K562 (cell line): ENCODE results near the gene MAPK4. TPM values are rescaled to one million over a fixed set of nuclear protein-coding genes. Genes with fewer than 3 reads are reported as not detected.
A peak's percentile ranks its signal among the peaks of the same experiment; 100 is the strongest.
"Not testable (repeated sequence)": the region's sequence is repeated elsewhere in the genome, so short reads cannot be mapped to it uniquely, and the experiment has no call there.

Source experiments
- ATAC-seq: fragments of 200-7000 bp; cut with Tn5 transposase; 3 replicates; pipeline ENCODE4 v1.9.1; 2020; ENCODE audit warnings: moderate library complexity
- BruUV-seq: library from RNA; stranded (reverse); fragments of 400-500 nt; replicated peaks from 2 replicates; lab custom pipeline; 2021; lab: Mats Ljungman, UMichigan
- CTCF ChIA-PET: fragments of 300-600 bp; formaldehyde crosslinking; extraction: SDS; loops from one replicate; lab custom pipeline; 2021; ENCODE audit warnings: low intra/inter-chr PET ratio; lab: Yijun Ruan, JAX
- POLR2A ChIA-PET: fragments of 300-600, 350-650 bp; sonication (Branson Sonifier 250); formaldehyde crosslinking; extraction: SDS; loops from one replicate; lab custom pipeline; 2021; ENCODE audit warnings: antibody characterized with exemption, inconsistent platforms; lab: Yijun Ruan, JAX
- DNase-seq, 4 experiments: peaks; one replicate each; pipeline versions ENCODE4 v3.0.0 to v3.0.0-alpha.2; 2011 to 2018; ENCODE audit warnings: low spot score in 3 of 4, mixed read lengths in 3 of 4; ENCODE audit errors: extremely low read depth in 1 of 4
- FAIRE-seq: peaks from 2 replicates; lab custom pipeline; 2011; peaks lifted over from hg19 to GRCh38; lab: Jason Lieb, UNC
- H2AFZ ChIP-seq: 2 replicates; pipeline ENCODE4 v1.6.0; 2011; ENCODE audit warnings: low read depth, low read length, control low read depth, inconsistent platforms
- H3K27ac ChIP-seq: fragments of 200-600 bp; 3 replicates; pipeline ENCODE4 v1.8.0; 2011; ENCODE audit warnings: low read depth, mild to moderate bottlenecking, control low read depth, inconsistent platforms, low read length, moderate library complexity, mixed read lengths; ENCODE audit errors: extremely low read depth
- H3K27me3 ChIP-seq, 2 experiments: fragments of 300-600 bp in 1 of 2; 2 replicates in 1 of 2; 3 replicates in 1 of 2; pipeline versions ENCODE4 v1.6.0 to v1.8.0; 2011; ENCODE audit warnings: inconsistent platforms in 2 of 2, low read length in 2 of 2, mild to moderate bottlenecking in 1 of 2, mixed read lengths in 1 of 2, moderate library complexity in 1 of 2; ENCODE audit not compliant: control insufficient read depth in 2 of 2, insufficient read depth in 2 of 2
- H3K36me3 ChIP-seq: fragments of 300-600 bp; 3 replicates; pipeline ENCODE4 v1.8.0; 2011; ENCODE audit warnings: mild to moderate bottlenecking, low read length, inconsistent platforms; ENCODE audit not compliant: control insufficient read depth, insufficient read depth
- H3K4me1 ChIP-seq, 2 experiments: fragments of 200-600 bp in 1 of 2; replicated peaks in 1 of 2; 2 replicates in 1 of 2; 3 replicates in 1 of 2; pipeline versions ENCODE4 v1.5.1 to v1.8.0; 2011; ENCODE audit warnings: inconsistent platforms in 2 of 2, low read length in 2 of 2, mild to moderate bottlenecking in 1 of 2, mixed read lengths in 1 of 2, moderate library complexity in 1 of 2; ENCODE audit not compliant: control insufficient read depth in 2 of 2, insufficient read depth in 2 of 2
- H3K4me2 ChIP-seq: 2 replicates; pipeline ENCODE4 v1.6.1; 2011; ENCODE audit warnings: low read length, control low read depth, inconsistent platforms, mixed read lengths; ENCODE audit not compliant: insufficient read depth
- H3K4me3 ChIP-seq: fragments of 200-600 bp; sonication (generic), shearing (Covaris generic); 2 replicates; pipeline ENCODE4 v1.5.1; 2016; ENCODE audit warnings: control low read depth, inconsistent platforms
- H3K79me2 ChIP-seq: fragments of 200-600 bp; 3 replicates; pipeline ENCODE4 v1.8.0; 2011; ENCODE audit warnings: low read length, inconsistent platforms; ENCODE audit not compliant: control insufficient read depth, insufficient read depth
- H3K9ac ChIP-seq, 2 experiments: 2 replicates each; pipeline versions ENCODE4 v1.6.0 to v1.6.1; 2011; ENCODE audit warnings: low read depth in 2 of 2, low read length in 2 of 2, control low read depth in 1 of 2, inconsistent platforms in 1 of 2, mild to moderate bottlenecking in 1 of 2, mixed read lengths in 1 of 2; ENCODE audit not compliant: insufficient read depth in 1 of 2
- H3K9me1 ChIP-seq: one replicate; pipeline ENCODE4 v1.6.0; 2011; ENCODE audit warnings: inconsistent platforms, mild to moderate bottlenecking, low read length, moderate library complexity; ENCODE audit not compliant: control insufficient read depth, insufficient read depth
- H3K9me3 ChIP-seq: replicated peaks from 2 replicates; pipeline ENCODE4 v1.5.1; 2011; ENCODE audit warnings: low read depth, low read length, inconsistent platforms; ENCODE audit not compliant: control insufficient read depth, insufficient read depth
- H4K20me1 ChIP-seq: replicated peaks from 2 replicates; pipeline ENCODE4 v1.6.1; 2011; ENCODE audit warnings: low read length, inconsistent platforms, mixed read lengths; ENCODE audit not compliant: control insufficient read depth, insufficient read depth
- ELF4 ChIP-seq: fragments of 450-650 bp; formaldehyde crosslinking; IDR thresholded peaks from 2 replicates; pipeline ENCODE4 v1.4.0; 2022; ENCODE audit warnings: missing genetic modification characterization
- RBM25 ChIP-seq: fragments of 200-400 bp; formaldehyde crosslinking; IDR thresholded peaks from 2 replicates; pipeline ENCODE4 v1.6.1; 2018; ENCODE audit warnings: low read length, low read depth, moderate library complexity; ENCODE audit not compliant: severe bottlenecking
- WGBS: fragments of 100-300 bp; shearing (Covaris generic); methylation state at CpG from one replicate; pipeline ENCODE4 v1.1.6; 2016; ENCODE audit warnings: low coverage, mixed read lengths; ENCODE audit not compliant: insufficient coverage; ENCODE audit errors: missing lambda C conversion rate; 5-methylcytosine and 5-hydroxymethylcytosine counted together
- in situ Hi-C: fragments of 300-500 bp; cut with MboI; formaldehyde crosslinking; loops from 4 replicates; pipeline ENCODE4 v1.15.0; 2018; ENCODE audit warnings: inconsistent platforms, mixed read lengths
- intact Hi-C: fragments of 100-400 bp; cut with micrococcal nuclease; formaldehyde crosslinking; loops from 2 replicates; pipeline ENCODE4 v1.14.2; 2022
- polyA plus RNA-seq, 8 experiments: library from polyadenylated mRNA; depleted of rRNA in 4 of 8; stranded (reverse) in 5 of 8; unstranded in 3 of 8; fragments of >200 nt; fragmentation: Nextera tagmentation in 2 of 8; fragmentation: Illumina TruSeq in 1 of 8; extraction: Ambion mirVana in 2 of 8; extraction: Trizol in 1 of 8; gene quantifications; 2 replicates each; pipeline versions ENCODE4 v1.2.1 to v1.2.3, GENCODE V29; 2011 to 2014; ENCODE audit warnings: inconsistent platforms in 1 of 8, missing spikeins in 1 of 8
- total RNA-seq, 7 experiments: library from RNA; depleted of rRNA in 6 of 7; stranded (reverse); fragments of >200 nt in 6 of 7; fragmentation: Illumina TruSeq in 2 of 7; extraction: Trizol in 2 of 7; gene quantifications; 2 replicates each; pipeline versions ENCODE4 v1.2.1 to v1.2.3, GENCODE V29; 2011 to 2021; ENCODE audit warnings: low replicate concordance in 1 of 7
- TF ChIP-seq, protein P1 (sequence below), 2 experiments: fragments of 200-800 bp in 1 of 2; sonication (Bioruptor generic) in 1 of 2; sonication (generic) in 1 of 2; formaldehyde crosslinking in 1 of 2; IDR thresholded peaks in 1 of 2; conservative IDR thresholded peaks in 1 of 2; 2 replicates each; pipeline versions ENCODE4 v1.5.0 to v1.6.1; 2016 to 2020; ENCODE audit warnings: missing compliant biosample characterization in 1 of 2, missing genetic modification characterization in 1 of 2, missing genetic modification reagents in 1 of 2

MAPK4 gene
- total and polyA plus RNA-seq, 9 of the 15 experiments (the other 6 are each of a cell fraction or from before 2014, with no cell fraction given): not detected

DNA sequence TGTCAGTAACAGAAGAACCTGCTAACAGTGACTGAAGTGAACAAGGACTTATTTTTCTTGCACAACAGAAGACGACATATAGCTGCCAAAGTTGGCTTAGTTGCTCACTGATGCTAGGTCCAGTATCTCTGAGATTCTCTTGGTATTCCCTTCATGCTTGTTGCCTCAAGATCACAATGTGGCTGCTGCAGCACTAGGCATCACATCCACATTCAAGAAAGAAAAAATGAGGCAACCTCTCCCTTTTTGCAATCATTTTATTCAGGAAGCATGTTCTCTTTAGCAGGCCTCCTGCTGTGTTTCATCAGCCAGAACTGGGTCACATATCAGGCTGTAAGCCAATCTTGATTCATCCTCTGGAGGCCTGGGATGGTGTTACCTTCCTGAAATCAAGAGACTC is 11.7 kb upstream of the MAPK4 start:
- no TSS peak for BruUV-seq
- H3K27me3 ChIP-seq: peaks cover 0 to 16% of the 10 kb centered on the region in 2 experiments; a peak in 3 of 5 replicates
- ATAC-seq (no peak), FAIRE-seq (no peak), DNase-seq (no peak)
- TF ChIP-seq RBM25 (peak; percentile 88), ELF4 (CRISPR knock-in tag) (no peak)
- TF ChIP-seq, protein P1, sequence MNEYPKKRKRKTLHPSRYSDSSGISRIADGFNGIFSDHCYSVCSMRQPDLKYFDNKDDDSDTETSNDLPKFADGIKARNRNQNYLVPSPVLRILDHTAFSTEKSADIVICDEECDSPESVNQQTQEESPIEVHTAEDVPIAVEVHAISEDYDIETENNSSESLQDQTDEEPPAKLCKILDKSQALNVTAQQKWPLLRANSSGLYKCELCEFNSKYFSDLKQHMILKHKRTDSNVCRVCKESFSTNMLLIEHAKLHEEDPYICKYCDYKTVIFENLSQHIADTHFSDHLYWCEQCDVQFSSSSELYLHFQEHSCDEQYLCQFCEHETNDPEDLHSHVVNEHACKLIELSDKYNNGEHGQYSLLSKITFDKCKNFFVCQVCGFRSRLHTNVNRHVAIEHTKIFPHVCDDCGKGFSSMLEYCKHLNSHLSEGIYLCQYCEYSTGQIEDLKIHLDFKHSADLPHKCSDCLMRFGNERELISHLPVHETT (CRISPR knock-in tag; conservative IDR thresholded peaks at IDR 0.05 in 1 of 2, IDR thresholded peaks at IDR 0.05 in 1 of 2): no peak
- POLR2A ChIA-PET: no interaction called here
- in situ Hi-C loops: no loop called here
- no peak overlapping the region for H3K27ac ChIP-seq
- no peak overlapping the region for H3K9ac ChIP-seq
- no peaks in the 10 kb centered on the region for H3K4me1 ChIP-seq
- WGBS: 0% methylated on average over 1 of the region's 1 CpG
- no peak overlapping the region for H3K4me2 ChIP-seq
- H3K4me3 ChIP-seq: no peak overlapping the region
- no peaks in the 10 kb centered on the region for H3K9me1 ChIP-seq
- CTCF ChIA-PET: no interaction called here
- H3K36me3 ChIP-seq: no peaks in the 10 kb centered on the region
- no peaks in the 10 kb centered on the region for H4K20me1 ChIP-seq
- no peaks in the 10 kb centered on the region for H3K9me3 ChIP-seq
- H2AFZ ChIP-seq: no peak overlapping the region
- H3K79me2 ChIP-seq: no peaks in the 10 kb centered on the region
- intact Hi-C loops: no loop called here

DNA sequence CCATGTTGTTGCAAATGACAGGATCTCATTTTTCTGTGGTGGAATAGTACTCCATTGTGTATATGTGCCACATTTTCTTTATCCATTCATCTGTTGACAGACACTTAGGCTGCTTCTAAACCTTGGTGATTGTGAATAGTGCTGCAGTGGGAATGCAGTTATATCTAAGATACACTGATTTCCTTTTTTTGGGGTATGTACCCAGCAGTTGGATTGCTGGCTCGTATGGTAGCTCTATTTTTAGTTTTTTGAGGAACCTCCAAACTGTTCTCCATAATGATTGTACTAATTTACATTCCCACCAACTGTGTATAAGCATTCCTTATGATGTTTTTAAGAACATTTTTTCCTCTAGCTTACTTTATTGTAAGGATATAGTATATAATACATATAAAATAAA is 8.2 kb upstream of the MAPK4 start:
- H3K4me1 ChIP-seq, H2AFZ ChIP-seq, in situ Hi-C loops, H3K27ac ChIP-seq, H4K20me1 ChIP-seq, DNase-seq, H3K9me3 ChIP-seq, H3K79me2 ChIP-seq, H3K36me3 ChIP-seq, BruUV-seq, H3K4me3 ChIP-seq, intact Hi-C loops, ATAC-seq, CTCF ChIA-PET, POLR2A ChIA-PET, H3K9me1 ChIP-seq, H3K27me3 ChIP-seq, FAIRE-seq, H3K9ac ChIP-seq, H3K4me2 ChIP-seq: not testable (repeated sequence)
- 0% methylated on average over 1 of the region's 1 CpG for WGBS
